Measurements from ENCODE around the gene ZNG1F. TPM values are rescaled to one million over a fixed set of nuclear protein-coding genes. Genes with fewer than 3 reads are reported as not detected.
"Not testable (repeated sequence)": the region's sequence is repeated elsewhere in the genome, so short reads cannot be mapped to it uniquely, and the experiment has no call there.

The ZNG1F gene
- total RNA-seq, 6 experiments from 2014 or later = 2.6 to 9.0 (median 3.6) TPM

DNA sequence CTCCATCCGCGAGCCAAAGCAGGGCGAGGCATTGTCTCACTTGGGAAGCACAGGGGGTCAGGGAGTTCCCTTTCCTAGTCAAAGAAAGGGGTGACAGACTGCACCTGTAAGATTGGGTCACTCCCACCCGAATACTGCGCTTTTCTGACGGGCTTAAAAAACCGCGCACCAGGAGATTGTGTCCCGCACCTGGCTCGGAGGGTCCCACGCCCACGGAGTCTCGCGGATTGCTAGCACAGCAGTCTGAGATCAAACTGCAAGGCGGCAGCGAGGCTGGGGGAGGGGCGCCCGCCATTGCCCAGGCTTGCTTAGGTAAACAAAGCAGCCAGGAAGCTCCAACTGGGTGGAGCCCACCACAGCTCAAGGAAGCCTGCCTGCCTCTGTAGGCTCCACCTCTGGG lies 39.0 kb downstream of the ZNG1F start:
- H3K27me3 Mint-ChIP-seq (ENCODE audit: insufficient read depth); H3K9me3 Mint-ChIP-seq; DNase-seq; H3K4me1 Mint-ChIP-seq (ENCODE audit: low read depth); H3K4me3 Mint-ChIP-seq; H3K27ac Mint-ChIP-seq; H3K36me3 Mint-ChIP-seq (ENCODE audit: low read depth): not testable (repeated sequence)

DNA sequence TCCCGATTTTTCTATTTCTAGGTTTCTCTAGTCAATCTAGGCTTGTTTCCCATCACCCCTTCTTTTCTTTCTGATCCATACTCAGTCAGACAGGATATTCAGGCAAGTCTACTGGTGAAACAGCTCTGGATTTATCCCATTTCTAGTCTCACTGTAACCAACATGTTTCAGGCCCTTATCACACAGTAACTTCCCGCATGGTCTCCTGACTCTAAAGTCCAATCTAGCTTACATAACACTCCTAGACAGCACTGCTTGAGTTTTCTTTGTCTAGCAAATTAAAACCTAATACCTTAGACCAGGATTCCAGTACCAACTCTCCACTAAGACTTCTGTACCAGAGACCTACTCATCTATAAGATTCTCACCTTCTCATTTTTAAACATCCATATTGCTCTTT lies 47.2 kb downstream of the ZNG1F start:
- not testable (repeated sequence) for H3K27me3 Mint-ChIP-seq (ENCODE audit: insufficient read depth); DNase-seq; H3K4me3 Mint-ChIP-seq; H3K27ac Mint-ChIP-seq; H3K9me3 Mint-ChIP-seq; H3K36me3 Mint-ChIP-seq (ENCODE audit: low read depth); H3K4me1 Mint-ChIP-seq (ENCODE audit: low read depth)

DNA sequence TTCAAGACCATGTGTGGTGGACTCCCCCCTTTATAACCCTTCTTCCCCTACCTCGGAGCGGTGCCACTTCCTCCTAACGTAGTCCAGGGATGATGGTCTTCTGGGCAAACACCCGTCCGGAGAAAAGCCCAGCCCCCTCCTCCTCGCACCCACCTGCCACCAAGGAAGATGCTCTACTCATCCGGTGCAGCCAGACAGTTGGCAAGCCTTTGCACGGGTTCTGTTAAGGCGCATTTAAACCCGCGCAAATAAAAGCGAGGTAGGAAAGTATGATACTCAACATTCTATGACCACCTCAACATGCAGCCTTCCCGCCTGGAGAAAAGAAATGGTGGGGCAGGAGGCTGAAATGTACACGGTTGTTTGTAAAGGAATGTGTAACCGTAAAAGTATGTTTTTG lies 60.5 kb downstream of the ZNG1F start, which contains the start of gene FOXD4L6:
Gene FOXD4L6 (minus strand): TSS at position 101 of the 400 bp plus-strand sequence. CDS start 298 bp downstream, outside the sequence.
- H3K36me3 Mint-ChIP-seq (ENCODE audit: low read depth); H3K27ac Mint-ChIP-seq; H3K27me3 Mint-ChIP-seq (ENCODE audit: insufficient read depth); H3K9me3 Mint-ChIP-seq; DNase-seq; H3K4me3 Mint-ChIP-seq; H3K4me1 Mint-ChIP-seq (ENCODE audit: low read depth): not testable (repeated sequence)

DNA sequence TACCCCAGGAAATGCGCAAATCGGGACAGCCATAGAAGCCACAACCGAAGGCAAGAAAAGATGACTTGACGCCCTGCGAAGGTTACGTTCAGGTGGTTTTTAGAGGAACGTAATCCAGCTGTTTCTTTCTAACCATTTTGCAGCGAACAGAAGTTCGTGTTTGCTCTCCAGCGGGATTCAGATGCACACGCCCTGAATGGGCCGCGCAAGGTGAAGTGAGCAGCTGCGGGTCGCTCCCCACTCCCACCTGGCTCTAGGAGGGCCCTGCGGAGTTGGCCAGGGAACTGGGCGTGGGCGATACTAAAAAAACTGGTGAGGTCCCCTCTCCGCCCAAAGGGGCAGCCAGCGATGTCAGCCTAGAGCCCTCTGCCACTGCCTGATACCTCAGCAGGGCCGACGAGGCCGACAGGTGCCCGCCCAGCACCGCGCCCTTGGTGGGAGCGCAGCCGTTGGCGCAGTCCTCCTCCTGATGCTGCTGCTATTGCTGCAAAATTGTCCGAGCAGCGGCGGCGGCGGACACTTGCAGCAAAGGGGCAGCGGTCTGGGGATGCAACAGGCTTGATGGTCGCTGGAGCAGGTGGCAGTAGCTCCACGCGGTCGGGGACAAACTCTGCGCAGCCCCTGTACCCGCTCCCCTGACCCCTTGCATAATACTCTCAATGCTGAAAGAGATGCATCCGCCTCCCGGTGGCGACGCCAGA lies 62.2 kb downstream of the ZNG1F start:
- H3K4me1 Mint-ChIP-seq (ENCODE audit: low read depth); DNase-seq; H3K27me3 Mint-ChIP-seq (ENCODE audit: insufficient read depth); H3K4me3 Mint-ChIP-seq; H3K36me3 Mint-ChIP-seq (ENCODE audit: low read depth); H3K9me3 Mint-ChIP-seq; H3K27ac Mint-ChIP-seq: not testable (repeated sequence)

DNA sequence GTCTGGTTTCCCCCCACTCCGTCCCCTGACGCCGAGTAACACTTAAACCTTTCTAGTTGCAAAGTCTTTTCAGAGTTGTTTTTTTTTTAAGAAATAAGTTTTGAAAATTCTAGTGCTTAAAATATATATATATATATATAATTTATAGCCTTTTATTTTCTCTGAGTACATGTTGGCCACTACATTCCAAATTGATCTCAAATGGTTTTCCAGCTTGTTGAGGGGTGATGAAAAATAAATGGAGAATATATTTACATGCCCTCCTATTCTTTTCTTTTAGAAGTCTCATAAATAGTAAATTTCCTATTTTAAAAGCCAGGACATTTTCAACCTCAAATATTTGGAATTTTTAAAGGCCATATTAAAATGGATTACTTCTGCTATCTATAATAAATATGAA lies 63.2 kb downstream of the ZNG1F start:
- H3K27ac Mint-ChIP-seq; H3K4me1 Mint-ChIP-seq (ENCODE audit: low read depth); H3K9me3 Mint-ChIP-seq; DNase-seq; H3K36me3 Mint-ChIP-seq (ENCODE audit: low read depth); H3K27me3 Mint-ChIP-seq (ENCODE audit: insufficient read depth); H3K4me3 Mint-ChIP-seq: not testable (repeated sequence)

DNA sequence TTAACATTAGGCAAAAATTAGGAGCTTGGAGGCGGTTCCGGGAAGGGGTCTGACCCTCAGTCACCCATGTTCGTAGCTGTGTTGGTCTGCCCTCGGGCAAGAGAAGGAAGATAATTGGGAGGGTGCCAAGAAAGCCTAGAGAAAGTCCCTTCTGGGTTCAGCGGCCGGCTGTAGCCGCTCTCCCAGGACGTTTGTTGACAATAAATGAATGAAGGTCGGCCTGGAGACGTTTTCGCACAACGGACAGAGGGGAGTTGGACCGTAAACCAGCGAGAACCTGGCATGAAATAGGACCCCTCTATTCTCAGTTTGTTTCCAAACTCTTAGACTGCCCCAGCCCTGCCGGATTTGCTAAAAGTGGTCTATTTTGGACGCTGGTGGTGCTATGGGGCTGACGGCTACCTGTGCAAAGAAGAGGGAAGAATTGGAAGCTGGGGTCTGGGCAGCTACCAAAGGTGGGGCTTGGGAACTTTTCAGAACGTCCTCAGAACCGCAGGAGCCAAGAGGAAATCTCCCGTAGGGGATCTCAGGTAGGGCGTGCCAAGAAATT lies 63.9 kb downstream of the ZNG1F start:
- not testable (repeated sequence) for H3K27ac Mint-ChIP-seq; DNase-seq; H3K36me3 Mint-ChIP-seq (ENCODE audit: low read depth); H3K4me1 Mint-ChIP-seq (ENCODE audit: low read depth); H3K9me3 Mint-ChIP-seq; H3K4me3 Mint-ChIP-seq; H3K27me3 Mint-ChIP-seq (ENCODE audit: insufficient read depth)

DNA sequence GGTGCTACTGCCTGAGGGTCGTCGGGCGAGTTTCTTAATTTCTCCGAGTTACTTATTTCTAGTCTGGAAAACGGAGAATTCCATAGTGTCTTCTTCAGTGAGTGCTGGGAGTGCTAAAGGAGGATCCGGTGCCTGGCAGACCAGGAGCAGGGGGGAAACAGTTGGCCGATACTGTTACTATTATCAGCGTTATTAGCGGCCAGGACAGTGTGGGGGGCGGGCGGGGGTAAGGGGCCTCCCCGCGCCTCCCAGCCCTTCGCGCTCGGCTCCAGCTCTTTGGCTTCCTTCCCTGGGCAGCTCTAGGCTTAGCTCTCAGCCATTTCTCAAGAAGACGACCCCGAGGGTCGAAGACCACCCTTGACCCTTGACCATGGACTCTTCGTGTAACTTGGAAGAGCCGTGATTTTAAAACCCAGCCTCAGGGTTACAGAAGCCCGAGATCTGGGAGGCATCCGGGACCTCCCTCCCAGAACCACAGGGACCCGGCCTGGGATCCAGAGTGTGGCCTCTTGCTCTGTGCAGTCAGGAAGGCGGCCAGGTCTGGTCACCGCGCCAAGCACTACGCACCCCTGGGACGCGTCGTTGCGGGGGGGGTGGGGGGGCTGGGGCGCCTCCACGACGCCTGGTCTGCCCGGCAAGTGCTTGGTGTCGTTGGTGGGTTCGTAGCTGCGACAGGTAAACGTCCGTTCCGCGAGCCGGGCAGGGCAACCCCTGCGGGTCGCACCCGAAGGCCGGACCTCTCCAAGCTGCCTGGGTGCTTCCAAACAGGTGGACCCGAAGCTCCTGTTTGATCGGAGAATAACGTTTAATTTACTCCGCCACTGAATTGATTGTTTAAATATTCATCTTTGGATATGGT lies 64.6 kb downstream of the ZNG1F start:
- H3K4me3 Mint-ChIP-seq; H3K4me1 Mint-ChIP-seq (ENCODE audit: low read depth); H3K27me3 Mint-ChIP-seq (ENCODE audit: insufficient read depth); H3K36me3 Mint-ChIP-seq (ENCODE audit: low read depth); H3K27ac Mint-ChIP-seq; DNase-seq; H3K9me3 Mint-ChIP-seq: not testable (repeated sequence)

DNA sequence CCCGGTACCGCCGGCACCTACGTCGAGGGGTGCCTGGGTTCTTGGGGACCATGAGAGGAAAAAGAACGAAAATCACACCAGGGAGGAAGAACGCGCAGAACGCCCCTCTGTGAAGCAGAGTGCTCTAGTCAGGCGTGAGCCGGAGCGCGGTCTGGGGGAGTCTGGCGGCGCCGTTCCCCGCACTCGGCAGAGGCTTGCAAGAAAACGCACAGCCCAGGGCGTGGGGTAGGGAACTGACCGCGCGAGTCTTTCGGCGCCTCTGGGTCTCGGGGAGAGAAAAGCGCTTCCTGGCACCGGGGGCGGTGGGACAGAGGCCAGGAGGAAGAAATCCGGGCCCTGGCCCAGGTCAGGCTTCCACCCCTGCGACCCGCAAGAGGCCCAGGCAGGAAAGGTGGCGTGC lies 65.3 kb downstream of the ZNG1F start:
- H3K36me3 Mint-ChIP-seq (ENCODE audit: low read depth); H3K27ac Mint-ChIP-seq; H3K4me3 Mint-ChIP-seq; H3K27me3 Mint-ChIP-seq (ENCODE audit: insufficient read depth); DNase-seq; H3K9me3 Mint-ChIP-seq; H3K4me1 Mint-ChIP-seq (ENCODE audit: low read depth): not testable (repeated sequence)

DNA sequence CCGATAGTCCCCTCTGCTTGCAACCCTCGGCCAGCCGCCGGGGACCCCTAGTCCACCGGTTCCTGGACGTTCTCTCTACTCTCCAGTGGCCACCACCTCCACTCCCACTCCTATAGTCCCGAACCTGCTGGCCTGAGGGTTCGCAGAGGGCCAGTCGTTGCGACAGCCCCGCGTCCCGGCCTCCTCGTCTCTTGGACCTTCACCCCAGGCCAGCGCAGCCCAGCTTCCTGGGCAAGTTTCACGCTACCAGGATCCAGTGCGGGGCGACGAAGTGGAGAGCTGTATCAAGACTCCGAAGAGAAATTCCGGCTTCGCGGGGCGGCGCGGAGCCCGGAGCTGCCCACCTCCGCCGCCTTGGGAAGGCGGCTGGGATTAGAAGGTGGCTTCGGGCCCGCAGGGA lies 65.7 kb downstream of the ZNG1F start:
- H3K36me3 Mint-ChIP-seq (ENCODE audit: low read depth); H3K9me3 Mint-ChIP-seq: not testable (repeated sequence)

DNA sequence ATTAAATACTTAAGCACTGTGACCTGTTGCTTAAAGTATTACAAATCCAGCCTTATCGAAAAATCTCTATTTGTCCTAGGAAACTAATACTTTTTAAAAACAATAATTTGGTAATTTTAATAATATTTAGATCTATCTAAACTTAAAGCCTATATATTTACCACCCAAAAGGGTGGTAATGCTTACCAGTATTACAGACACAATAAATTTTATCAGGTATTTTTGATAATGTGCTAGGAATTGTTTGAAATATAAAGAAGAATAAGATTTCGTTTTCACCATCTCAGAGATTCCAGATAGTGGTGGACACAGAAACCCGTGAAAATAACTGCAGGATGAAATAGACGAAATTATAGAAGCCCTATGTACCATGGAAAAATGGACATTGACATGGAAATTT lies 68.4 kb downstream of the ZNG1F start:
- not testable (repeated sequence) for H3K4me1 Mint-ChIP-seq (ENCODE audit: low read depth); H3K27ac Mint-ChIP-seq; H3K27me3 Mint-ChIP-seq (ENCODE audit: insufficient read depth); H3K36me3 Mint-ChIP-seq (ENCODE audit: low read depth); H3K4me3 Mint-ChIP-seq; H3K9me3 Mint-ChIP-seq; DNase-seq

More for the DNA sequence above, 65.7 kb downstream of the ZNG1F start:
- H3K27ac Mint-ChIP-seq; DNase-seq; H3K27me3 Mint-ChIP-seq (ENCODE audit: insufficient read depth); H3K4me3 Mint-ChIP-seq; H3K4me1 Mint-ChIP-seq (ENCODE audit: low read depth): not testable (repeated sequence)

DNA sequence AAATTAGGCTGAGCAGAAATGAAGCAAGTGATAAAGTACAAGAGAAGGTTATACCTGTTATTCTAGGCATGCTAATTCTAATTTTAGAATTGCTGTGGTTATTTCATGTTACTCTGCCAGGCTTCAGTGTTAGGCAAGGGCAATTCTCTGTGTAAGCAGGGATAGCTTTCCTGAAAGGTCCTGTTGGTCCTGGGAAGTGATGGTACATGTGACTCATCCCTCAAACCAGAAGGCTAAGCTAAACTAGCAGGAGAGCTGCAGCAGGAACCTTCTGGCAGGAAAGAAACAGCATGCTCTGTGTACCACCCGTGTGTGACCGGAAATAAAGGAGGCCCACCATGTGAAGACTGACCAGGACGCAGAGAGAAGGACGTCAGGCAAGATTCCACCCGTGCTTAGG lies 69.4 kb downstream of the ZNG1F start:
- H3K36me3 Mint-ChIP-seq (ENCODE audit: low read depth); H3K9me3 Mint-ChIP-seq; H3K4me3 Mint-ChIP-seq; H3K27ac Mint-ChIP-seq; DNase-seq; H3K27me3 Mint-ChIP-seq (ENCODE audit: insufficient read depth); H3K4me1 Mint-ChIP-seq (ENCODE audit: low read depth): not testable (repeated sequence)

DNA sequence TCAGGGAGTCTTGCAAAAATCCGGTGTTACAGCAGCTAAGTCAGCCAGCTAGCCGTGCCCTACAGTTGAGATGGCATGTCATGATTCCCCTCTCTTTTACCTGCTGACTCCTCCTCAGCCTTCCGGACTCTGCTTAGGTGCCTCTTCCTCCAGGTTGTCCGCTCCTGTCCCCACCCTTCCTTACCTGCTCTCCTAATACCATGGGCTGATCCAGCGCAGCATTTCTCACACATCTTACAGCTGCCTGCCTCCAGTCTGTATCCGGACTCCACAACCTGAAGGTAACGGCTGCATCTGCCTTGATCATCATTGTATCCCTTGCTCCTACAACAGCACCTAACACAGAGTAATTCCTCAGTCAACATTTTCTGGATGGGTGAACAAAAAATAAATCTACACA lies 69.8 kb downstream of the ZNG1F start:
- H3K27ac Mint-ChIP-seq; DNase-seq; H3K4me3 Mint-ChIP-seq; H3K4me1 Mint-ChIP-seq (ENCODE audit: low read depth); H3K9me3 Mint-ChIP-seq; H3K27me3 Mint-ChIP-seq (ENCODE audit: insufficient read depth); H3K36me3 Mint-ChIP-seq (ENCODE audit: low read depth): not testable (repeated sequence)

DNA sequence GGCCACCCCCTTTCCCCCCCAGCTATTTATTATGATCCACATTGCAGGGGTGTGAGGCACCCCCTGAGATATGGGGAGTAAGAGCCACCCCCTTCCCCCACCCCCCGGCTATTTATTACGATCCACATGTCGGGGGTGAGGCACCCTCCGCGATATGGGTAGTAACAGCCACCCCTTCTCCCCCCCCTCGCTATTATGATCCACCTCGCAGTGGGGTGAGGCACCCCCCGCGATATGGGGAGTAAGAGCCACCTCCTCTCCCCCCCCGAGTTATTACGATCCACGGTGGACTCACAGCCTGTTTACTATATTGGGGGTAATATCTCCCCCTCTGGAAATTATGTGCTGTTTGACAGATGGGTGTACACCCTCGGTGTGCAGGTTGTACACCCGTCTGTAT lies 75.8 kb downstream of the ZNG1F start:
- H3K4me3 Mint-ChIP-seq; H3K4me1 Mint-ChIP-seq (ENCODE audit: low read depth); H3K27me3 Mint-ChIP-seq (ENCODE audit: insufficient read depth); H3K27ac Mint-ChIP-seq; H3K36me3 Mint-ChIP-seq (ENCODE audit: low read depth); H3K9me3 Mint-ChIP-seq; DNase-seq: not testable (repeated sequence)

DNA sequence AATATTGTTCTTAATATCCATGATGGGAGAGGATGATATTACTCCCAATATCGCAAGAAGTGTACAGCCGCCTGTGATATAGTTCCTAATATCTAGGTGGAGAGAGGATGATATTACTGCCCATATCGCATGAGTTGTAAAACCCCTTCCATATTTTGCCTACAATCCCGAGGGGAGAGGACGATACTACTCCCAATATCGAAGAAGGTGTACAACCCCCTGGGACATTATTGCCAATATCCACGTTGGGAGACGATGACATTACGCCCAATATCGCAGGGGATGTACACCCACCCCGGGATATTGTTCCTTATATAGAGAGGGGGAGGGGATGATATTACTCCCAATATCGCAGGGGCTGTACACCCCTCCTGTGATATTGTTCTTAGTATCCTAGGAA lies 77.7 kb downstream of the ZNG1F start:
- not testable (repeated sequence) for H3K4me3 Mint-ChIP-seq; DNase-seq; H3K36me3 Mint-ChIP-seq (ENCODE audit: low read depth); H3K27ac Mint-ChIP-seq; H3K9me3 Mint-ChIP-seq; H3K4me1 Mint-ChIP-seq (ENCODE audit: low read depth); H3K27me3 Mint-ChIP-seq (ENCODE audit: insufficient read depth)

Data from HFFc6 (cell line).